ENCODE results near the gene CENPVL3.

- no peak for TF ChIP-seq CTCF (IDR thresholded peaks at IDR 0.05)
- no peak for TF ChIP-seq POLR2AphosphoS5 (IDR thresholded peaks at IDR 0.05)
Measured at GRCh38 chrX:51569561-51569960, 49.2 kb downstream of the CENPVL3 start.
